GM04503 (cell line): ENCODE results near the gene MMP21.

Experiments
- DNase-seq: peaks from one replicate; pipeline ENCODE4 v3.0.0-alpha.2; 2012; ENCODE audit warnings: low read depth

MMP21 gene

DNA sequence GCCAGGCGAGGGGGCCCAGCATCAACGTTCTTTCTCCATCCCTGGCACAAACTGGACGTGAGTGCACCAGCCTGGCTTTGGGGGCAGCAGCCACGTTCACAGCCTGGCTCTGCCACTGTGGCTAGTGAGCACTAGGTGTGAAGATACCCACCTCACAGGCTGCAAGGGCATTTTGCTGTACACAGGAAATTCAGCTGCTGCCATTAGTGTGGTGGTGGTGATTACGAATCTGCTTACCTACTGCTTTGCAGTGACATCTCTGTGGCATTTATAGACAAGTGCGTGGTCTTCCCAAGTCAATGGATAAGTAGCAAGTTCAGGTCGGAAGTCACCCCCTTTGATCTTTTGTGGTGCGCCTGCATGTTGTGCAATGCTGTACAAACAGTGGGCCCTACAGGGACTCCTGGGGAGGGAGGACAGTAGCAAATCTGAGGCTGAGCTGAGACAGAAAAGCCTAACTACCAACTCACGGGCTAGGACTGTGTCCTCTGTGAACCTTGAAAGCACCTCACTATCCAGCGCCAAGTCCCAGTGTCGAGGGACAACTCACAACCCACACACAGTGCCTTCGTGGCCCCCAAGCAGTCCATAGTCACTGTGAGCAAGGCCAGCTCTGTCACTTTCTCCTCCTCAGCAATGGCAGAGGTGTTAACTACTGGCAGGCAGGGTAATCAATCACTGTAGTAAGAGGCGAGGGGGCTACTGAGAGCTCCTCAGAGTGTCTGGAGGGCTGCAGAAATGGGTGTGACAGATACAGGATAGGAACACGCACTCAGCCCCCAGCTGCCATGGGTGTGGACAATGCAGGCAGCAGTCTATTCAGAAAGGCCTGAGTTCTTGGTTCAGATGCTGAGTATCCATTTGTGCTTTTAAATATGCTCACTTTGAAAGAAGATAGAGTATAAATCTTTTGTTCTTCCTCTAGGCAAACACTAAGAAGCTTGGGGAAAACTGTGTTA is 17.0 kb upstream of the MMP21 start:
- no peak for DNase-seq

DNA sequence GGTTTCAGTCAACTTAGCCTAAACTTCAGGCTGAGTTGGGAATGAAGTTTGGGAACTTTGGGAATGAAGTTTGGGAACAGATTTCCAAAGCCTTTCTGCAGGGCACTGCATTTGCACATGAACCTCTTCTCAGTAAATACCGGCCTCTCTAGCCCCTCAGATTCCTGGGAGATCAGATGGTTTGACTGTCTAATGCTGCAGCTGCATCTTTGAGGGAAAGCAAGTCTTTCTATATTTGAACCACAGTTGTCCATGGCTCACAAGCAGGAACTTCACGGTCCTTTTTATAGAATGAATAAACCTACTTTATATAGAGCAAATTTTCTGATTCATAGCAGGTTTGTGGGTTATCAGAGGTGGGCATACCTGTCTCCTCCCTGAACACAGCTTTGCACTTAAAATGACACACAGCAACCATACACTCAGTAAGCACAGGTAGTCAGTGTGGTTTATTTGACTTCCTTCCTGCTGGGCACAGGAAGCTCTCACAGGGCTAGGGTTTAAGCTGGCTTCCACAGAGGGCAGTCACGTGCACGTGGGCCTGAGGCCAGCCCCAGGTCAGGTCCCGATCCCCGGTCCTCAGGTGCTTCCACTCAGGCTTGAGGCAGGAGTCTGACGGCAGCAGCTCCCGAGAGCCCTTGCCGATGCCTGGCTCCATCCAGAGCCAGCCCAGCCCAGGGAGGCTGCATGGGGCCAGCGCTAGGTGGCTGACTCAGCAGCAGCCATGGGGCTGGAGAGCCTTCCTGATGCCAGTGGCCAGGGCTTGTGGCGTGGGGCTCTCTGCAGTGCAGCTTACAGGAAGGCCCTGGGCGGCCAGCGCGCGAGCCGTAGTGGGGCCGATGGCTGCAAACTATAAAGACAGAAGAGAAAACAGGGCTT is 12.8 kb upstream of the MMP21 start:
- DNase-seq: no peak

- DNase-seq: no peak
These were observed 10.2 kb upstream of the MMP21 start for GRCh38 chr10:125785791-125786190.

DNA sequence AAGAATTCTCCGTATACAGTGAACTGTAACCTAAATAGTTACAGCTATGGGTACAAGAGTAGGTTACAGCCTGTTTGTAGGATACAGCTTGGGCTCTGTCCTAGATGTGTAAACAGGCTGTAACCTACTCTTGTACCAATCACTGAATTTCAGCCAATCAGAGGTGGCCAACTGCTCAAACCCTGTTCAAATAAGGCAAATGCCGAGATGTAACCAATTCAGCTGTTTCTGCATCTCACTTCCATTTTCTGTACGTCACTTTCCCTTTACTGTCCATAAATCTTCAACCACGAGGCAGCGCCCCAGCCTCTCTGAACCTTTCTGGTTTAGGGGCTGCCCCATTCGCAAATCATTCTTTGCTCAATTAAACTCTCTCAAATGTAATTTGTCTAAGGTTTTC is 8.3 kb upstream of the MMP21 start:
- DNase-seq: no peak

DNA sequence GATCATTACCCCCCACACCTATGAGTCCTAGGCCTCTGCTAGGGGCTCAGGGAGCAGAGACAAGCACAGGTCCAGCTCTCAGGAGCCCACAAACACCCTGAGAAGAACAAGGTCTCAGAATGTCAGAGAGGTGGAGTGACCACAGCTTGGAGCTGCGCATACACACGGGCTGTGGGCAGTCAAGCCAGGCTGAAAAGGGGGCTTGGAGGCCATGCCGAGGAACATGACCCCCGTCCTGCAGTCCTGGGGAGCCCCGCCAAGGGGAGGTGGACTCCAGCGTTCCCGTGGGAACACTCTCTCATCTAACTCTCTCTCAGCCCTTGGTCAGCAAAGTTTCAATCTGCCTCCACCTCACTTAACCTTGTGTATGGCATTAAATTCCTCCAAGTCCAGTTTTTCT is 7.8 kb upstream of the MMP21 start:
- no peak for DNase-seq

DNA sequence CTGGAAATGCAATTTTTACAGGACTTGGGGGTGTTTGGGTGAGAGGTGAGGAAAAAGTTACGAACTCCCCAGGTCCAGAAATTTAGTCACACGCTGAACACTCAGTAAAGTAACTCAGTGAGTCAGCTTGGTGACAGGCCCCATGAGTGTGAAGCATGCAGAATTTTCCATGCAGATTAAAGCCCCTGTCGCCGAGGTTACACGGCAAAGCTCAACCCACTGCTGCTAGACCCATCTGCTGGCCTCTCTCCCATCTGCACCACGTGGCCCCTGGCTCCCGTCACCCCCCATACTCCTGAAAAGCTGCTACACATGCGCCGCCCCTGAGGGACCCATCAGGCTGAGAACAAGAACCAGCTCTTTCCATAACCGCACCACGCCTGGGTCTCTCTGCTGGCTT is 7.0 kb upstream of the MMP21 start:
- DNase-seq: no peak

GRCh38 chr10:125782054-125782453 is 6.4 kb upstream of the MMP21 start:
- no peak for DNase-seq

DNA sequence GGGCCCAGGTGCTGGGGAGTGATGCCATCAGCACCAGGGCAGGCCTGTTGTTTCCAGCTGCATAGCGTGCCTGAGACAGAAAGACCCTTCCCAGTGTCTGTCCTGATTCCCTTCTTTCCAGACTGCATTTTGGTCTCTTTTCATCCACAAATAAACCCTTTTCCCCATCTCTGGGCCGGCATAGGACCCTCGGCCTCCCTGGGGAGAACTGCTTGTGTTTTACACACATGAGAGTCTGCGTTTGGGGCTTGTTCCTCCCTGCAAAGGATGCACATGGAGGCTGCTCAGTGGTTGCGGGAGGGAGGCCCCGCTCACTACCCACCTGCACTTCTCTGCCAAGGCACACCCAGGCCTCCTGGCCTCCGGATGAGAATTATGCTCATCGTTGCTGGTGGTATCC is 5.8 kb upstream of the MMP21 start:
- no peak for DNase-seq

GRCh38 chr10:125779403-125780327 is 4.0 kb upstream of the MMP21 start:
- no peak for DNase-seq

DNA sequence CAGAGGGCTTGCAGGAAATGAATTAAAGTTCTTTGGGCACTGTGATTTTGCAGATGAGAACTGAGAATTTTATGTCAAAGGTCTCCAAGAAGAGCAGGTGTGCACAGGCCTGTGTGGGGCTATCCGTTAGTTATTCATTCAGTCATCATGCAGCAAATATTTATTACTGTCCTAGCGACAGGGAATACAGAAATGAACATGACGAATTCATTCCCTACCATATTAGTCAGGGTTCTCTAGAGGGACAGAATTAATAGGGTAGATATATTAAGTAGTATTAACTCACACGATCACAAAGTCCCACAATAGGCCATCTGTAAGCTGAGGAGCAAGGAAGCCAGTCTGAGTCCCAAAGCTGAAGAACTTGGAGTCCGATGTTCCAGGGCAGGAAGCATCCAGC is 2.9 kb upstream of the MMP21 start:
- DNase-seq: no peak

DNA sequence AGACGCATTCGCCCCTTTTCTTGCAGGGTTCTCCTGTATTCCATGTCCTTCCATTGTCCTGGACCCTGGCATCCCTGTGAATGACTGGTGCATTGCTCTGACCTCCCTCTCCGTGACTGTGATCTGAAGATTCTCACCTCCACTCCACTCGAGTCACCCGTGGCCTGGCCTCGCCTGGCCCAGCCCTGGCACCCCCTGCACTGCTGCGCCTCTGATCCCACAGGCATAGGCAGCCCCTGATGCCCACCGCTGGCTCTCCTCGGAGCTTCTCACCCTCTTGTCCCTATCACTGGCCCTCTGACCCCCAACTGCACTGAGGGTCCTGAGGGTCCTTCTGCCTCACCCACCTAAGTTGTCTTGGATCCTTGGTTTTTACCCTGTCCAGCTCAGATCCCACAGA is 2.2 kb upstream of the MMP21 start:
- no peak for DNase-seq

DNA sequence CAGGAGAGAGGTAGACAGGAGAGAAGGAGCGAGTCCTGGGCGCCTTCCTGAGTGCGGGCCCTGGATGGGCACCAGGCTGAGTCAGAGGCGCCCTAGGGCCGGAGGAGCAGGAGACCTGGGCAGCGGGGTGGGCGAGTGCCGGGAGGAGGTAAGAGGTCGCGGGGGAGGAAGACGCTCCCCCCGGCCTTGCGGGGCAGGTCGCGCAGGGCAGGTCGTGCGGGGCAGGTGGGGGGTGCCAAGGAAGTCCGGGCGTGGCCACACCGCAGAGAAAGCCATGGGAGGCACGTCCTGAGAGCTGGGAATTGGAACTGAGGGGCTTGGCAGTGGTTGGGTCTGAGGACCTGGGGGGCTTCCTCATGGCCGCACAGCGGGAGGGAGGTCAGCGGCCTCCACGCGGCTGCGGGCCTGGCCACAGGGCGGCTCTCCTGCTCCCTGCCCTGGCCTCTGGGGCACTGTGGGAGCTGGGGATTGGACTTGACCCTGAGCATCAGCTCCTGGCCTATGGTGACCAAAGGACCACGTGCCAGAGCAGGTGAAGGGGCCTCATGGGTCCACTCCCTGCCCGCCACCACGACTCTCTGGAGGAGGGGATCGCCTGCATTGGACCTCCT is 935 bp downstream of the MMP21 start:
- no peak for DNase-seq

- DNase-seq: no peak
These were observed 1.7 kb downstream of the MMP21 start for GRCh38 chr10:125773687-125774543.

DNA sequence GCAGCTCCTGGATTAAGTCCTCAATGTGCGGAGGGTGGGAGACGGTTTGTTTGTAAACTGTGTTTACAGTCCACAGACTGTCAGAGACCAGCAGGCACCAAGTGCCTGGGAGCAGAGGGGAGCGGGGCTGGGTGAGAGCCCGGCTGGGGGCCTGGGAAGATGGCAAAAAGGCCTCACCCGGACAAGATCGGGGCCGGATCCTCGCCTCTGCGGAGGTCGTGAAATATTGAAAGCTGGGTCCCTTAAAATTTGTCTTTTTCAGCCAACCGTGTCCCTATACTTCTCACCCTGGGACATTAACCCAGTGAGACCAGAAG is 2.8 kb downstream of the MMP21 start:
- DNase-seq: no peak

DNA sequence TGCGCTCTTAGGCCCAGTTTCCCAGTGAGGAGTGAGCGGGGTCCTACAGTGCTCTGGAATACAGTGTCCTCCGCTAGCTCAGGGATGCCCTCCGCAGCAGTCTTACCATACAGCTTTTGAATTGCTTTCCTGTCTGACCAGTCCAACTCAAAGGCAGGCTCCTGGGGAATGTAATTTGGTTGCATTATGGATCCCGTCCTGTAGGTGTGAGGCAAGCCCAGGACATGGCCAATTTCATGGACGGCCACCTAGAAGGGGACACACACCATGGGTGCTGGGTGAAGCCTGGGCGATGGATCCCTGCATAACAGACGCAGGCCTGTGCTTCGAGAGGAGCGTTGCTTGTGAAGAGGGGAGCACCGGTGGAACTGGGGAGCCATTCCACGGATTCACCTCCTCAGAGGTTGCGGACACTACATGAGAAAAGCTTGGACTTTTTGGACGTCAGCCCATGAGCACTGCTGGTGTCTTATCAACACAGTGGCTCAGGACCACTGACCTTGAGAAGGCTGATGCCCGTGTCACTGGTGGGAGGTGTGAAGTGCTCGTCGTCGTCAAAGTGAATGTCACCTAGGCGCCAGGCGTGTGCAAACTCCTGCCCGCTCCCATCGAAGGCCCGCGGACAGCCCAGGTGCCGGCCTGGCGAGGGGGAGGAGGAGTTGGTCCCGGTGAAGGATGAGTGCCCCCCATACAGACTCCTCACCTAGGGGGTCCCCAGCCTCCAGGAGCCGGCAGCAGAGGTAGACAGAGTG is 3.3 kb downstream of the MMP21 start:
- no peak for DNase-seq

- DNase-seq: no peak
These were observed 4.8 kb downstream of the MMP21 start for GRCh38 chr10:125770844-125771243.

- no peak for DNase-seq
These were observed 6.4 kb downstream of the MMP21 start for GRCh38 chr10:125769175-125769574.

DNA sequence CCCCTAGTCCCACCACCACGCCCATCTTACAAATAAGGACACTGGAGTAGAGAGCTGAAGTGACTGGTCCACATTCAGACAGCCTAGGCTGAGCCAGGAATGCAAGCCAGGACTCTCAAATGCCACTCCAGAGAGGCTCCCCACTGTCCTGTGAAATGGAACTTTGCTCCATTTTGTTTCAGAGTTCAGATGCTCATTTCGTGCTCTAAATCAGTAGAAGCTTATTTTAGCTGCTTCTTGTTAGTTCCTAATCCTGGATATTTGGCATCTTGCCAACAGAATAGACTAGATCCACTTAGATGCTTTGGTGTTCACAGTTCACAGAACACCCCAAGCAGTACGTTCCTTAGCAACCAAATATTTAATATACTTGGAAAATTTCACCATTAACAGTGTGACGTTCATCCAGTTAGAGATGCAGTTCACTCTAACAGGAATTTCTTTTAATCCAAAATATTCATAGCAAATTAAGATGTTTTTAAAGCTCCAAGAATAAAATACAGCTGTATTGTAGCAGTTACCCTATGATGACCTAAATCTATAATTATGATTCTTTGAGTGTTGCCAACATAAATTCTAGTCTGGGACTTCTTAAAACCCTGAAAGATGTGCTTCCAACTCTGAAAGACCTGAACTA is 7.3 kb downstream of the MMP21 start:
- no peak for DNase-seq

DNA sequence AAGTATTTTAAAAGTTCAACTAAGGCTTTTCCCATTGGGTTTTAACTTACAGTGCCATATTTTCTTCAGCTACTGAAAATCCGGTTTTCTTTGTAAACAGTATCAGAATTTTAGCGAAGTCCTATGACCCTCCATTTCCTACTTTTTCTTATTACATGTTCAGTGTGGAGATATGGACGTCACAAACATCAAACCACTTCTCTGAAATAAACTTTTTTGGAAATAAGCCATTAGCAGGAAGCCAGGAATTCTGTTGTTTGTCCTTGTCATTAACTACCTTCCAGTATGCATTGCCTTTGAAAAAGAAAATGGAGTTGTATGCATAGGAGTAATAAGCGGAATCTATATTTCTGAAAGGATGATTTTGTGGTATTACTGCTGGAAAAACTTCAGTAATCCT is 9.1 kb downstream of the MMP21 start:
- DNase-seq: no peak

DNA sequence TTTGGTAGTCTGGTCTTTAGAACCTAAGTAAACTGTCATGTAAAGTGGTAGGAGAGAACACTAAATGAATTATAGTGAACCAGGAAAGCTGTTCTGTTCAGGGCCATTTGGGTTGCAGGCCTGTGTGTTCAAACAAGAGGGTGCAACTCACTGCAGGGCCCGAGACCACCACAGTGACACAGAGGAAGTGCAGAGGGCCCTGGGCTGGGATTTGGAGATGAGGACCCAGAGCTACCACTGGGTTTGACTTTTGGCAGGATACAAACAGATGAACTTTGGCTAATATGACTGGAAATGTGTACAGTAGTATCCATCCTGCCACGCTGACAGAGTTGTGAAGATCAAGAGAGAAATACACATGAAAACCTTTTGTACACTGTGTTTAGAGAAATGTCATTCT is 9.8 kb downstream of the MMP21 start:
- DNase-seq: no peak
